Gastrocnemius medialis (tissue), 4 donors: ENCODE measurements around the gene YLPM1. TPM values are rescaled to one million over a fixed set of nuclear protein-coding genes. Genes with fewer than 3 reads are reported as not detected.
A peak's percentile ranks its signal among the peaks of the same experiment; 100 is the strongest.

ENCODE experiments used
- ATAC-seq, 2 donors: fragments of 150-250 bp; one replicate each; pipeline ENCODE4 v1.9.1; 2016
- DNase-seq, 2 donors: peaks; one replicate each; pipeline ENCODE4 v3.0.0-alpha.2; 2019
- H3K27ac ChIP-seq, 4 donors: fragments of 200-600 bp; sonication (generic); 1 replicate in 1 of 4; 2 replicates in 3 of 4; pipeline ENCODE4 v1.5.1; 2016 to 2018; ENCODE audit warnings: mild to moderate bottlenecking in 2 of 4, moderate library complexity in 1 of 4
- H3K27me3 ChIP-seq, 3 donors: fragments of 200-600 bp; sonication (generic) in 2 of 3; 1 replicate in 1 of 3; 2 replicates in 2 of 3; pipeline versions ENCODE4 v1.5.1 to v1.6.0; 2016 to 2019; ENCODE audit warnings: mild to moderate bottlenecking in 1 of 3, moderate library complexity in 1 of 3
- H3K36me3 ChIP-seq, 2 donors: fragments of 200-600 bp; sonication (generic) in 1 of 2; one replicate each; pipeline ENCODE4 v1.5.1; 2017 to 2018
- H3K4me1 ChIP-seq, 2 donors: fragments of 200-600 bp; sonication (generic) in 1 of 2; one replicate each; pipeline ENCODE4 v1.5.1; 2016 to 2017; ENCODE audit warnings: mild to moderate bottlenecking in 2 of 2
- H3K4me3 ChIP-seq, 4 donors: fragments of 200-600 bp; sonication (generic) in 3 of 4; 1 replicate in 1 of 4; 2 replicates in 3 of 4; pipeline ENCODE4 v1.5.1; 2016 to 2019; ENCODE audit warnings: mild to moderate bottlenecking in 2 of 4
- H3K9me3 ChIP-seq, 3 donors: fragments of 200-600 bp; sonication (generic) in 2 of 3; 1 replicate in 1 of 3; 2 replicates in 2 of 3; pipeline ENCODE4 v1.5.1; 2016 to 2019
- CTCF ChIP-seq, 5 experiments: fragments of 450-650 bp in 3 of 5; fragments of 200-600 bp in 2 of 5; sonication (generic) in 2 of 5; IDR thresholded peaks in 4 of 5; conservative IDR thresholded peaks in 1 of 5; 1 replicate in 4 of 5; 2 replicates in 1 of 5; pipeline ENCODE4 v1.5.1; 2016 to 2019; ENCODE audit warnings: antibody characterized with exemption in 5 of 5, mild to moderate bottlenecking in 3 of 5, moderate library complexity in 3 of 5
- POLR2A ChIP-seq, 2 donors: fragments of 450-650 bp; IDR thresholded peaks; one replicate each; pipeline ENCODE4 v1.6.1; 2017; ENCODE audit warnings: antibody characterized with exemption in 2 of 2, mild to moderate bottlenecking in 2 of 2, moderate library complexity in 2 of 2
- in situ Hi-C, 4 donors: fragments of 200-750 bp; cut with MboI; loops; one replicate each; pipeline versions ENCODE4 v1.15.0 to v1.8.0; 2017; ENCODE audit warnings: low sequenced_read_pairs in 4 of 4
- intact Hi-C: fragments of 100-400 bp; cut with DNase I; formaldehyde crosslinking; loops from one replicate; pipeline ENCODE4 v1.15.1; 2023; ENCODE audit warnings: low total_unique reads
- total RNA-seq, 4 donors: library from RNA; depleted of rRNA; stranded (reverse); fragments of >200 nt; gene quantifications; one replicate each; pipeline versions ENCODE4 v1.1.0 to v1.2.3, GENCODE V29; 2016

The YLPM1 gene
- total RNA-seq, 4 donors from 2014 or later: 22.2 to 29.2 (median 25.8) TPM

GRCh38 chr14:74794947-74795346 lies 31.8 kb downstream of the YLPM1 start:
- no peak for ATAC-seq
- Histone ChIP-seq H3K27me3 (no peaks in the 10 kb centered on the region), H3K4me1 (peaks cover 0 to 23% of the 10 kb centered on the region in 2 donors), H3K9me3 (no peaks in the 10 kb centered on the region), H3K36me3 (peaks cover 0 to 19% of the 10 kb centered on the region in 2 donors), H3K4me3 (no peak overlapping the region), H3K27ac (no peak overlapping the region)
- DNase-seq: no peak
- intact Hi-C loops (no loop called here), in situ Hi-C loops (no loop called here)
- TF ChIP-seq CTCF (IDR thresholded peaks at IDR 0.05 in 4 of 5, conservative IDR thresholded peaks at IDR 0.05 in 1 of 5): no peak
- no peak for TF ChIP-seq POLR2A (IDR thresholded peaks at IDR 0.05)

GRCh38 chr14:74799765-74800164 lies 36.6 kb downstream of the YLPM1 start:
- H3K27me3 ChIP-seq: no peaks in the 10 kb centered on the region
- no peak for ATAC-seq
- no peaks in the 10 kb centered on the region for H3K9me3 ChIP-seq
- H3K36me3 ChIP-seq: peaks cover 0 to 42% of the 10 kb centered on the region in 2 donors
- no peak overlapping the region for H3K27ac ChIP-seq
- TF ChIP-seq POLR2A (IDR thresholded peaks at IDR 0.05) (no peak), CTCF (IDR thresholded peaks at IDR 0.05 in 4 of 5, conservative IDR thresholded peaks at IDR 0.05 in 1 of 5) (no peak)
- DNase-seq: no peak
- in situ Hi-C loops (no loop called here), intact Hi-C loops (no loop called here)
- H3K4me1 ChIP-seq: no peaks in the 10 kb centered on the region
- H3K4me3 ChIP-seq: no peak overlapping the region

- no peak for ATAC-seq
- in situ Hi-C loops (no loop called here), intact Hi-C loops (no loop called here)
- no peak for DNase-seq
- no peak for TF ChIP-seq POLR2A (IDR thresholded peaks at IDR 0.05)
- no peak for TF ChIP-seq CTCF (IDR thresholded peaks at IDR 0.05 in 4 of 5, conservative IDR thresholded peaks at IDR 0.05 in 1 of 5)
- Histone ChIP-seq H3K4me1 (no peaks in the 10 kb centered on the region), H3K27ac (no peak overlapping the region), H3K27me3 (no peaks in the 10 kb centered on the region), H3K36me3 (peaks cover 0 to 42% of the 10 kb centered on the region in 2 donors), H3K9me3 (no peaks in the 10 kb centered on the region), H3K4me3 (no peak overlapping the region)
Observed at GRCh38 chr14:74800780-74801179, 37.7 kb downstream of the YLPM1 start.

- H3K9me3 ChIP-seq: no peaks in the 10 kb centered on the region
- no peak overlapping the region for H3K4me3 ChIP-seq
- H3K36me3 ChIP-seq: peaks cover 0 to 42% of the 10 kb centered on the region in 2 donors
- ATAC-seq (no peak), DNase-seq (no peak)
- in situ Hi-C loops (no loop called here), intact Hi-C loops (no loop called here)
- H3K27me3 ChIP-seq: no peaks in the 10 kb centered on the region
- no peaks in the 10 kb centered on the region for H3K4me1 ChIP-seq
- TF ChIP-seq POLR2A (IDR thresholded peaks at IDR 0.05) (no peak), CTCF (IDR thresholded peaks at IDR 0.05 in 4 of 5, conservative IDR thresholded peaks at IDR 0.05 in 1 of 5) (no peak)
- no peak overlapping the region for H3K27ac ChIP-seq
Observed at GRCh38 chr14:74801396-74801795, 38.3 kb downstream of the YLPM1 start.

- in situ Hi-C loops (no loop called here), intact Hi-C loops (loop anchor here (1.0 kb wide), 1 partner anchor 195 kb away; no protein-coding TSS in a partner anchor)
- H3K4me1 ChIP-seq: no peaks in the 10 kb centered on the region
- TF ChIP-seq POLR2A (IDR thresholded peaks at IDR 0.05): no peak
- peak in 3 of 5 experiments; percentile 20 to 39 (median 23) for TF ChIP-seq CTCF (IDR thresholded peaks at IDR 0.05 in 4 of 5, conservative IDR thresholded peaks at IDR 0.05 in 1 of 5)
- ATAC-seq: peak in 1 of 2 donors; percentile 51
- no peaks in the 10 kb centered on the region for H3K9me3 ChIP-seq
- no peaks in the 10 kb centered on the region for H3K27me3 ChIP-seq
- no peak for DNase-seq
- no peak overlapping the region for H3K4me3 ChIP-seq
- H3K27ac ChIP-seq: no peak overlapping the region
- H3K36me3 ChIP-seq: peaks cover 0 to 42% of the 10 kb centered on the region in 2 donors
Observed at GRCh38 chr14:74804219-74804825, 41.2 kb downstream of the YLPM1 start.
